Transverse colon (tissue), 4 donors: ENCODE results near the gene UBE2Q2. TPM values are rescaled to one million over a fixed set of nuclear protein-coding genes. Genes with fewer than 3 reads are reported as not detected.
"Not testable (repeated sequence)": the region's sequence is repeated elsewhere in the genome, so short reads cannot be mapped to it uniquely, and the experiment has no call there.

Experiments used
- DNase-seq: peaks from one replicate; pipeline ENCODE4 v3.0.0-alpha.2; 2019
- H3K27ac ChIP-seq, 4 donors: fragments of 200-600 bp; sonication (generic); 2 replicates each; pipeline ENCODE4 v1.5.1; 2016 to 2018; ENCODE audit warnings: inconsistent platforms in 4 of 4
- H3K27me3 ChIP-seq: fragments of 200-600 bp; sonication (generic); 2 replicates; pipeline ENCODE4 v1.5.1; 2017; ENCODE audit warnings: inconsistent platforms
- H3K36me3 ChIP-seq, 4 donors: fragments of 200-600 bp; sonication (generic); 2 replicates each; pipeline ENCODE4 v1.5.1; 2017 to 2019; ENCODE audit warnings: inconsistent platforms in 4 of 4
- H3K4me1 ChIP-seq, 4 donors: fragments of 200-600 bp; sonication (generic); 2 replicates each; pipeline ENCODE4 v1.5.1; 2017 to 2020; ENCODE audit warnings: inconsistent platforms in 4 of 4
- H3K4me3 ChIP-seq, 4 donors: fragments of 200-600 bp; sonication (generic); 1 replicate in 1 of 4; 2 replicates in 3 of 4; pipeline versions ENCODE4 v1.5.1 to v1.6.1; 2017 to 2019; ENCODE audit warnings: inconsistent platforms in 4 of 4
- H3K9me3 ChIP-seq, 2 donors: fragments of 200-600 bp; sonication (generic); 2 replicates each; pipeline ENCODE4 v1.5.1; 2017 to 2019; ENCODE audit warnings: inconsistent platforms in 2 of 2
- CTCF ChIP-seq, 5 experiments: fragments of 200-600 bp in 3 of 5; fragments of 450-650 bp in 2 of 5; sonication (generic) in 3 of 5; IDR thresholded peaks; 1 replicate in 2 of 5; 2 replicates in 3 of 5; pipeline ENCODE4 v1.5.1; 2016 to 2017; ENCODE audit warnings: antibody characterized with exemption in 5 of 5, inconsistent platforms in 3 of 5, mild to moderate bottlenecking in 2 of 5, moderate library complexity in 1 of 5
- EP300 ChIP-seq: sonication (generic); formaldehyde crosslinking; IDR thresholded peaks from one replicate; pipeline ENCODE4 v1.6.1; 2017; ENCODE audit warnings: antibody characterized with exemption, low read depth
- POLR2A ChIP-seq: fragments of 450-650 bp; IDR thresholded peaks from one replicate; pipeline ENCODE4 v1.6.1; 2016; ENCODE audit warnings: antibody characterized with exemption, mild to moderate bottlenecking, moderate library complexity
- POLR2AphosphoS5 ChIP-seq, 3 donors: sonication (generic); formaldehyde crosslinking; IDR thresholded peaks; one replicate each; pipeline ENCODE4 v1.6.1; 2016; ENCODE audit warnings: antibody characterized with exemption in 3 of 3
- WGBS, 2 donors: methylation state at CpG; one replicate each; pipeline ENCODE4 v1.1.5; 2018; ENCODE audit warnings: low coverage in 1 of 2; 5-methylcytosine and 5-hydroxymethylcytosine counted together
- in situ Hi-C, 4 donors: fragments of 200-750 bp; cut with MboI; loops; one replicate each; pipeline versions ENCODE4 v1.15.0 to v1.15.1; 2017; ENCODE audit warnings: low sequenced_read_pairs in 3 of 4, low pct_ligation_motif_present in 1 of 4, low pct_unique_long_range_greater_than_20kb in 1 of 4
- intact Hi-C: fragments of 100-400 bp; cut with DNase I; formaldehyde crosslinking; loops from one replicate; pipeline ENCODE4 v1.15.1; 2023; ENCODE audit warnings: low total_unique reads
- total RNA-seq, 4 donors: library from RNA; depleted of rRNA; stranded (reverse); fragments of >200 nt; gene quantifications; one replicate each; pipeline ENCODE4 v1.1.0, GENCODE V29; 2016

UBE2Q2 gene
- total RNA-seq, 4 donors from 2014 or later = 21.2 to 53.7 (median 26.9) TPM

GRCh38 chr15:75844629-75845335 is 1.5 kb downstream of the UBE2Q2 start:
- WGBS, 2 donors = 34 to 36% methylated on average over 12 to 13 of the region's 13 CpGs
- no peaks in the 10 kb centered on the region for H3K9me3 ChIP-seq
- no peak for DNase-seq
- no peak for TF ChIP-seq POLR2A
- TF ChIP-seq EP300 = no peak
- no peak for TF ChIP-seq CTCF (IDR thresholded peaks at IDR 0.05)
- no peak for TF ChIP-seq POLR2AphosphoS5 (IDR thresholded peaks at IDR 0.05)
- H3K27ac ChIP-seq = peak overlapping the region; percentile 93 to 97 (median 96)
- no peaks in the 10 kb centered on the region for H3K36me3 ChIP-seq
- no peaks in the 10 kb centered on the region for H3K27me3 ChIP-seq
- intact Hi-C loops = no loop called here
- in situ Hi-C loops = no loop called here
- peak overlapping the region; percentile 75 to 95 (median 86) for H3K4me3 ChIP-seq
- peaks cover 19 to 57% (median 36%) of the 10 kb centered on the region in 4 donors for H3K4me1 ChIP-seq

GRCh38 chr15:75849167-75849566 is 5.9 kb downstream of the UBE2Q2 start:
- H3K36me3 ChIP-seq = no peaks in the 10 kb centered on the region
- 41 to 57% methylated on average over 1 of the region's 1 CpG for WGBS, 2 donors
- in situ Hi-C loops = no loop called here
- intact Hi-C loops = no loop called here
- no peak overlapping the region for H3K27ac ChIP-seq
- H3K4me1 ChIP-seq = peaks cover 15 to 51% (median 28%) of the 10 kb centered on the region in 4 donors
- no peak for DNase-seq
- H3K4me3 ChIP-seq = no peak overlapping the region
- no peaks in the 10 kb centered on the region for H3K27me3 ChIP-seq
- TF ChIP-seq CTCF (IDR thresholded peaks at IDR 0.05) (no peak), POLR2AphosphoS5 (IDR thresholded peaks at IDR 0.05) (no peak), POLR2A (no peak), EP300 (no peak)
- H3K9me3 ChIP-seq = no peaks in the 10 kb centered on the region

GRCh38 chr15:75850708-75851107 is 7.5 kb downstream of the UBE2Q2 start:
- 89 to 93% methylated on average over 2 of the region's 2 CpGs for WGBS, 2 donors
- no peak overlapping the region for H3K4me3 ChIP-seq
- no peak for TF ChIP-seq CTCF (IDR thresholded peaks at IDR 0.05)
- TF ChIP-seq POLR2AphosphoS5 (IDR thresholded peaks at IDR 0.05) = no peak
- no peak for TF ChIP-seq POLR2A
- no peak for TF ChIP-seq EP300
- H3K36me3 ChIP-seq = peaks cover 0 to 15% (median 4%) of the 10 kb centered on the region in 4 donors
- no peaks in the 10 kb centered on the region for H3K9me3 ChIP-seq
- H3K27ac ChIP-seq = no peak overlapping the region
- no peak for DNase-seq
- in situ Hi-C loops = no loop called here
- peaks cover 0 to 38% (median 17%) of the 10 kb centered on the region in 4 donors for H3K4me1 ChIP-seq
- no peaks in the 10 kb centered on the region for H3K27me3 ChIP-seq
- intact Hi-C loops = no loop called here

GRCh38 chr15:75851566-75851965 is 8.3 kb downstream of the UBE2Q2 start:
- intact Hi-C loops, in situ Hi-C loops: not testable (repeated sequence)

GRCh38 chr15:75857886-75858285 is 14.6 kb downstream of the UBE2Q2 start:
- H3K9me3 ChIP-seq = no peaks in the 10 kb centered on the region
- intact Hi-C loops (no loop called here), in situ Hi-C loops (no loop called here)
- DNase-seq = no peak
- H3K36me3 ChIP-seq = peaks cover 0 to 15% (median 4%) of the 10 kb centered on the region in 4 donors
- H3K27ac ChIP-seq = no peak overlapping the region
- no peaks in the 10 kb centered on the region for H3K27me3 ChIP-seq
- TF ChIP-seq POLR2AphosphoS5 (IDR thresholded peaks at IDR 0.05) = no peak
- no peak for TF ChIP-seq CTCF (IDR thresholded peaks at IDR 0.05)
- TF ChIP-seq EP300 = no peak
- H3K4me3 ChIP-seq = no peak overlapping the region
- H3K4me1 ChIP-seq = no peaks in the 10 kb centered on the region

More at GRCh38 chr15:75851566-75851965, 8.3 kb downstream of the UBE2Q2 start:
- H3K27ac ChIP-seq, H3K27me3 ChIP-seq, H3K9me3 ChIP-seq, DNase-seq, H3K4me3 ChIP-seq: not testable (repeated sequence)
- WGBS, 2 donors = 90% methylated on average over 1 to 4 of the region's 4 CpGs
- H3K36me3 ChIP-seq = peaks cover 0 to 15% (median 4%) of the 10 kb centered on the region in 4 donors
- H3K4me1 ChIP-seq = peaks cover 0 to 29% (median 14%) of the 10 kb centered on the region in 4 donors
